Thoracic aorta (tissue), 2 donors: Measurements from ENCODE around the gene RENBP. TPM values are rescaled to one million over a fixed set of nuclear protein-coding genes. Genes with fewer than 3 reads are reported as not detected.

Experiments used
- ATAC-seq: fragments of 150-250 bp; one replicate; pipeline ENCODE4 v1.8.0; 2017; ENCODE audit warnings: low read depth; ENCODE audit not compliant: insufficient number of reproducible peaks, low FRiP score
- DNase-seq: peaks from one replicate; pipeline ENCODE4 v3.0.0-alpha.2; 2020; ENCODE audit warnings: low spot score
- H3K27ac ChIP-seq, 2 donors: fragments of 200-600 bp; sonication (generic); 1 replicate in 1 of 2; 2 replicates in 1 of 2; pipeline ENCODE4 v1.5.1; 2016; ENCODE audit warnings: mild to moderate bottlenecking in 2 of 2, moderate library complexity in 2 of 2
- H3K27me3 ChIP-seq: fragments of 200-600 bp; sonication (generic); replicated peaks from 2 replicates; pipeline ENCODE4 v1.6.0; 2016; ENCODE audit warnings: mild to moderate bottlenecking; ENCODE audit not compliant: insufficient read depth
- H3K36me3 ChIP-seq: fragments of 200-600 bp; sonication (generic); one replicate; pipeline ENCODE4 v1.5.1; 2016
- H3K4me1 ChIP-seq, 2 donors: fragments of 200-600 bp; sonication (generic); 1 replicate in 1 of 2; 2 replicates in 1 of 2; pipeline versions ENCODE4 v1.5.1 to v1.6.0; 2016; ENCODE audit warnings: low read depth in 2 of 2, mild to moderate bottlenecking in 1 of 2; ENCODE audit not compliant: control insufficient read depth in 1 of 2
- H3K4me3 ChIP-seq: fragments of 200-600 bp; sonication (generic); 2 replicates; pipeline ENCODE4 v1.5.1; 2016; ENCODE audit warnings: mild to moderate bottlenecking
- H3K9me3 ChIP-seq: fragments of 200-600 bp; sonication (generic); 2 replicates; pipeline ENCODE4 v1.5.1; 2016
- CTCF ChIP-seq: fragments of 200-600 bp; sonication (generic); IDR thresholded peaks from one replicate; pipeline ENCODE4 v1.5.1; 2019; ENCODE audit warnings: antibody characterized with exemption
- total RNA-seq, 2 donors: library from RNA; depleted of rRNA; stranded (reverse); fragments of >200 nt; gene quantifications; one replicate each; pipeline versions ENCODE4 v1.1.0 to v1.2.3, GENCODE V29; 2016

Gene RENBP
- total RNA-seq, 2 donors from 2014 or later, result 11.2 to 21.4 TPM

- Histone ChIP-seq H3K27ac (no peak overlapping the region), H3K9me3 (no peaks in the 10 kb centered on the region), H3K36me3 (no peaks in the 10 kb centered on the region), H3K4me1 (peaks cover 0 to 2% of the 10 kb centered on the region in 2 donors), H3K27me3 (no peaks in the 10 kb centered on the region), H3K4me3 (no peak overlapping the region)
- ATAC-seq, result no peak
- DNase-seq, result no peak
- no peak for TF ChIP-seq CTCF
Observed at GRCh38 chrX:153989973-153990655, 45.7 kb upstream of the RENBP start.

- peaks cover 0 to 6% of the 10 kb centered on the region in 2 donors for H3K4me1 ChIP-seq
- no peaks in the 10 kb centered on the region for H3K9me3 ChIP-seq
- no peak overlapping the region for H3K4me3 ChIP-seq
- H3K36me3 ChIP-seq, result no peaks in the 10 kb centered on the region
- no peak overlapping the region for H3K27ac ChIP-seq
- no peak for ATAC-seq
- TF ChIP-seq CTCF, result no peak
- DNase-seq, result no peak
- no peaks in the 10 kb centered on the region for H3K27me3 ChIP-seq
Observed at GRCh38 chrX:153988493-153988892, 44.0 kb upstream of the RENBP start.

GRCh38 chrX:153984351-153985178 lies 40.1 kb upstream of the RENBP start:
- Histone ChIP-seq H3K27me3 (no peaks in the 10 kb centered on the region), H3K9me3 (no peaks in the 10 kb centered on the region), H3K36me3 (no peaks in the 10 kb centered on the region), H3K4me3 (no peak overlapping the region), H3K27ac (peak overlapping the region in 1 of 2 donors; percentile 63), H3K4me1 (peaks cover 0 to 6% of the 10 kb centered on the region in 2 donors)
- no peak for TF ChIP-seq CTCF
- no peak for DNase-seq
- ATAC-seq, result no peak

- peaks cover 0 to 6% of the 10 kb centered on the region in 2 donors for H3K4me1 ChIP-seq
- H3K9me3 ChIP-seq, result no peaks in the 10 kb centered on the region
- no peaks in the 10 kb centered on the region for H3K27me3 ChIP-seq
- H3K4me3 ChIP-seq, result no peak overlapping the region
- H3K27ac ChIP-seq, result no peak overlapping the region
- ATAC-seq, result no peak
- H3K36me3 ChIP-seq, result no peaks in the 10 kb centered on the region
- no peak for TF ChIP-seq CTCF
- no peak for DNase-seq
Observed at GRCh38 chrX:153983321-153983801, 38.9 kb upstream of the RENBP start.

- Histone ChIP-seq H3K9me3 (no peaks in the 10 kb centered on the region), H3K4me1 (peaks cover 0 to 6% of the 10 kb centered on the region in 2 donors), H3K36me3 (no peaks in the 10 kb centered on the region), H3K27me3 (no peaks in the 10 kb centered on the region), H3K27ac (no peak overlapping the region), H3K4me3 (no peak overlapping the region)
- ATAC-seq (no peak), DNase-seq (no peak)
- no peak for TF ChIP-seq CTCF
Observed at GRCh38 chrX:153981771-153982533, 37.5 kb upstream of the RENBP start.
